A673 (cell line): Measurements from ENCODE around the gene LINGO3.

ENCODE experiments used
- EZH2 ChIP-seq: fragments of 200-600 bp; sonication (generic); IDR thresholded peaks from 2 replicates; pipeline ENCODE4 v1.6.1; 2017; ENCODE audit warnings: borderline replicate concordance, low read depth, mild to moderate bottlenecking, mixed read lengths, antibody characterized with exemption, low read length; ENCODE audit not compliant: poor library complexity, severe bottlenecking
- TF ChIP-seq, protein P1 (sequence below): fragments of 300-800, 200-600 bp; sonication (generic); conservative IDR thresholded peaks from 2 replicates; pipeline ENCODE4 v1.5.1; 2017; ENCODE audit warnings: low read depth, mild to moderate bottlenecking, antibody characterized with exemption, low read length, moderate library complexity, mixed read lengths

DNA sequence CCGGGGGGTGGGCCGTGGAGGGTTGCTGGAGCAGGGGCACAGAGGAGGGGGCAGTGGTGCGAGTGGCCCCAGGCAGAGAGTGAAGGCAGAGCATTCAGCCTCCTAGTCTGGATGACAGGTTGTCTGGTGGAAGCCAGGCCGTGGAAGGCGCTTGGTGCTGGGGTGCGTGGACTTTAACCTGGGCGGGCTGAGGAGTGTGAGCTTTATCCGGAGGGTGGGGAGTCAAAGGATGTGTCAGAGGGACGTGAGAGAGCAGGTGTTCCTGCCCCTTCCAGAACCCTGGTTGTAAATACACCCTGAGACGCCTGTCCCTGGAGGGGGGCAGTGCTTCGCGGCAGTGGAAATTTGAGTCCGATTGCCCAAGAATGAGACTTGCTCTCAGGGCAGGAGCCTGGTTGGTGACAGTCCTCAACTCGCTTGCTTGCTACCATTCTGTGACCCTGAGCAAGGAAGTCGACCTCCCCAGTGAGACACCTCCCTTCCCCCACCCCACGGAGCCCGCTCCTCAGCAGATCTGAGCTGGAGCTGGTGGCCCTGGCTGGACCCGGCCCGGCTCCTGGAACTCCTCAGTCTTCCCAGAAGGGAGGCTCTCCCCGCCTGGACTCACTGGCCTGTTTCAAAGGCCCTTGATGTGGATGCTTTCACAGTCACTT, 22.8 kb upstream of the LINGO3 start:
- TF ChIP-seq, protein P1, sequence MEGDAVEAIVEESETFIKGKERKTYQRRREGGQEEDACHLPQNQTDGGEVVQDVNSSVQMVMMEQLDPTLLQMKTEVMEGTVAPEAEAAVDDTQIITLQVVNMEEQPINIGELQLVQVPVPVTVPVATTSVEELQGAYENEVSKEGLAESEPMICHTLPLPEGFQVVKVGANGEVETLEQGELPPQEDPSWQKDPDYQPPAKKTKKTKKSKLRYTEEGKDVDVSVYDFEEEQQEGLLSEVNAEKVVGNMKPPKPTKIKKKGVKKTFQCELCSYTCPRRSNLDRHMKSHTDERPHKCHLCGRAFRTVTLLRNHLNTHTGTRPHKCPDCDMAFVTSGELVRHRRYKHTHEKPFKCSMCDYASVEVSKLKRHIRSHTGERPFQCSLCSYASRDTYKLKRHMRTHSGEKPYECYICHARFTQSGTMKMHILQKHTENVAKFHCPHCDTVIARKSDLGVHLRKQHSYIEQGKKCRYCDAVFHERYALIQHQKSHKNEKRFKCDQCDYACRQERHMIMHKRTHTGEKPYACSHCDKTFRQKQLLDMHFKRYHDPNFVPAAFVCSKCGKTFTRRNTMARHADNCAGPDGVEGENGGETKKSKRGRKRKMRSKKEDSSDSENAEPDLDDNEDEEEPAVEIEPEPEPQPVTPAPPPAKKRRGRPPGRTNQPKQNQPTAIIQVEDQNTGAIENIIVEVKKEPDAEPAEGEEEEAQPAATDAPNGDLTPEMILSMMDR: no peak
- TF ChIP-seq EZH2: no peak
